ENCODE data around the gene CES2.

CES2 gene

DNA sequence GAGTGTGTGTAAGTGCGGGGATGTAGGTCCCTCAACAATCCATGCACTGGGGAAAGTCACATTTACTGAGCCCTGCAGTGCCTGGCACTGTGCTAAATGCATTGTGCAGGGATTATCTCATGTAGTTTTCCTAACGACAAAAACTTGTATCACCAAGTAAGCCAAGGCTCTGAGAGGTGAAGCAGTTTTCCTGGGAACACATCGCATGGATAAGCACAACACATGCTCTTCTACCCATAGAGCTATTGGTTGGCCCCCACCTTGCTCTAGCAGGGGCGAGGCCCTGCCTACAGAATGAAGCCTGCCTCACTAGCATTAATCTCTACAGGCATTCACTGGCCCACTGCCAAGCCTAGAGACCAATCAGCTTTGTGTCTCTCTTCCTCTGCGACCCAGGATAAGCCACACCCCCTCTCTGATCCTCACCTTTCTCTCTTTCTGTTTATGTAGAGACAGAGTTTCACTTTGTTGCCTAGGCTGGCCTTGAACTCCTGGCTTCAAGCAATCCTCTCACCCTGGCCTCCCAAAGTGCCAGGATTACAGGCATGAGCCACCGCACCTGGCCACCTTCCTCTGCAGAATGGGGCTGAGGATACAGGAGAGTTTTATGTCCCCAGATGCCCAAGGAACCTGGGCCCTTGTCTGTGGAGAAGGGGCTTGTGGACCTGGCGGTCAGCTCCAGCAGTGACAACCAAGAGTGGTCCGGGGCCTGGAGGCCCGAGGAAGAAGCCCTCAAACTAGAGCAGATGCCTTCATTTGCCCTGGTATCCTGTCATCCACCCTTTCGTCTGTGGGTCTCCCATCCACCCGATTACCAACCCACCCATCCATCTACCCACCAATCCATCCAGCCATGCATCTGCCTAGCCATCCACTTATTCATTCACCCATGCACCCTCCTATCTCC lies 29.4 kb upstream of the CES2 start (continued):
- no peak for TF ChIP-seq ZNF549 (tag by site-specific recombination; IDR thresholded peaks at IDR 0.05)
- no peak for TF ChIP-seq ZNF114 (tag by site-specific recombination; IDR thresholded peaks at IDR 0.05)
- TF ChIP-seq ZXDB (tag by site-specific recombination; IDR thresholded peaks at IDR 0.05), result peak; percentile 79
- TF ChIP-seq ZNF76 (tag by site-specific recombination; IDR thresholded peaks at IDR 0.05; ENCODE audit: borderline replicate concordance, low read depth), result peak; percentile 30; the same call in 1 of the 2 replicates
- 0 out of 2 replicates have a peak, but pooled peaks have one; percentile 48 for TF ChIP-seq ZNF341 (tag by site-specific recombination; IDR thresholded peaks at IDR 0.05; ENCODE audit: low read depth)

DNA sequence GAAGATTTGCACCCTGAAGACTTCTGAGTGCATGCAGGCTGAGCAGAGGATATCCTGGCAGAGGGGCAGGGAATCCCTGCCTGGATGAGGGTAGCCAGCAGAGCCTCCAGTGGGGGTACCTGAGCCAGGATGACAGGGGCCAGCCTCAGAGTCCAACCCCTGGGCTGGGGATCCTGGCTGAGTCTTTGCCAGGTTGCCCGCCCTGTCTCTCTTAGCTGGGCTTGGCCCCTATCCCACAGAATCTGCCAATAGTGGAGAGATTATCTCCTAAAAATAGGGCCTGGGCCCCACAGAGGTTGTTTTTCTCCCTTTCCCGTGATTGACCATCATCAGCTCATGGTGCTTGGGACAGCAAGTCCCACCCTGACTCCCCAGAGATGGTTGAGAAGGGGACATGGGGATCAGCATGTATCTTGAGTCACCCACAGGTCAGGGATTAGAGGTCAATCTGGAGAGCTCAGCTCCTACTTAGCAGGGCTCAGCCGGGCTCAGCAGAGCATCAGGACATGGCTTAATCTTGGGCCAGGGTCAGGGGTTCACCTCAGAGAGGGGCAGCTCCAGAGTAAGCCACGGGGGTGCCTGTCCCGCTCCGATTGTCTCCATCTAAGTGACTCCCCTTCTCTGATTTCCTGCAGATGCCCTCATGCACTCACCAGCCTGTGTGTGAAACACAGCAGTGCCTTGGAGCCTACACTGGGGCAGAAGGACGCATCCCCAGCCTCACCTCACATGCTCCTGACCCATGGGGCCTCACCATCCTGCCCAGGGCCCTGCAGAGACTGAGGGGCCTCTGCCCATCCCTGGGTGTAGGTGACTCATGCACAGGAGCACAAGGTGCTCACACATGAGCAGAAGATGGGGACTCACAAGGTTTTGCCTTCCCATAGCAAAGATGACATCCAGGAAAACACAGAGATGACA lies 28.1 kb upstream of the CES2 start:
- Histone ChIP-seq H3K27ac (ENCODE audit: extremely low read depth, low read depth, low read length) (no peak overlapping the region), H3K4me1 (ENCODE audit: control insufficient read depth, insufficient read depth, low read length) (peaks cover 9% of the 10 kb centered on the region), H3K36me3 (ENCODE audit: control insufficient read depth in 2 of 2, insufficient read depth in 1 of 2, low read length in 2 of 2) (no peaks in the 10 kb centered on the region), H3K9me3 (ENCODE audit: control insufficient read depth, insufficient read depth, low read depth, low read length) (no peaks in the 10 kb centered on the region), H3K4me3 (ENCODE audit: low read depth, low read length) (no peak overlapping the region)
- CTCF ChIA-PET, result interaction anchor here (0.6 to 17.9 kb wide), 5 partner anchors 12 to 76 kb away, joined by 3 to 268 read pairs (median 4); partner anchors contain the start of genes CDH16, NAE1 and RRAD
- POLR2A ChIA-PET, result interaction anchor here (0.7 to 1.8 kb wide), 3 partner anchors 12 to 54 kb away, joined by 3 to 5 read pairs (median 3); partner anchors contain the start of gene CES3
- TF ChIP-seq ZNF76 (tag by site-specific recombination; IDR thresholded peaks at IDR 0.05; ENCODE audit: borderline replicate concordance, low read depth), result no peak
- TF ChIP-seq, protein P1, sequence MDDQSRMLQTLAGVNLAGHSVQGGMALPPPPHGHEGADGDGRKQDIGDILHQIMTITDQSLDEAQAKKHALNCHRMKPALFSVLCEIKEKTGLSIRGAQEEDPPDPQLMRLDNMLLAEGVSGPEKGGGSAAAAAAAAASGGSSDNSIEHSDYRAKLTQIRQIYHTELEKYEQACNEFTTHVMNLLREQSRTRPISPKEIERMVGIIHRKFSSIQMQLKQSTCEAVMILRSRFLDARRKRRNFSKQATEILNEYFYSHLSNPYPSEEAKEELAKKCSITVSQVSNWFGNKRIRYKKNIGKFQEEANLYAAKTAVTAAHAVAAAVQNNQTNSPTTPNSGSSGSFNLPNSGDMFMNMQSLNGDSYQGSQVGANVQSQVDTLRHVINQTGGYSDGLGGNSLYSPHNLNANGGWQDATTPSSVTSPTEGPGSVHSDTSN (CRISPR knock-in tag; IDR thresholded peaks at IDR 0.05), result no peak
- TF ChIP-seq ZNF10 (tag by site-specific recombination; IDR thresholded peaks at IDR 0.05), result no peak
- no peak for TF ChIP-seq ZIC2 (tag by site-specific recombination; IDR thresholded peaks at IDR 0.05)
- no peak for TF ChIP-seq PRDM6 (tag by site-specific recombination; IDR thresholded peaks at IDR 0.05)
- TF ChIP-seq, protein P2, sequence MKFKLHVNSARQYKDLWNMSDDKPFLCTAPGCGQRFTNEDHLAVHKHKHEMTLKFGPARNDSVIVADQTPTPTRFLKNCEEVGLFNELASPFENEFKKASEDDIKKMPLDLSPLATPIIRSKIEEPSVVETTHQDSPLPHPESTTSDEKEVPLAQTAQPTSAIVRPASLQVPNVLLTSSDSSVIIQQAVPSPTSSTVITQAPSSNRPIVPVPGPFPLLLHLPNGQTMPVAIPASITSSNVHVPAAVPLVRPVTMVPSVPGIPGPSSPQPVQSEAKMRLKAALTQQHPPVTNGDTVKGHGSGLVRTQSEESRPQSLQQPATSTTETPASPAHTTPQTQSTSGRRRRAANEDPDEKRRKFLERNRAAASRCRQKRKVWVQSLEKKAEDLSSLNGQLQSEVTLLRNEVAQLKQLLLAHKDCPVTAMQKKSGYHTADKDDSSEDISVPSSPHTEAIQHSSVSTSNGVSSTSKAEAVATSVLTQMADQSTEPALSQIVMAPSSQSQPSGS (tag by site-specific recombination; IDR thresholded peaks at IDR 0.05; ENCODE audit: low read depth), result no peak
- TF ChIP-seq FEZF1 (tag by site-specific recombination; IDR thresholded peaks at IDR 0.05), result no peak
- TF ChIP-seq ZBTB1 (tag by site-specific recombination; IDR thresholded peaks at IDR 0.05), result no peak
- no peak for TF ChIP-seq ZNF324 (tag by site-specific recombination; IDR thresholded peaks at IDR 0.05)
- no peak for TF ChIP-seq ZBTB26 (tag by site-specific recombination; optimal IDR thresholded peaks at IDR 0.05)
- no peak for TF ChIP-seq ZNF837 (tag by site-specific recombination; IDR thresholded peaks at IDR 0.05)
- TF ChIP-seq ZNF513 (tag by site-specific recombination; IDR thresholded peaks at IDR 0.05), result no peak
- TF ChIP-seq ZNF701 (tag by site-specific recombination; IDR thresholded peaks at IDR 0.05), result no peak
- TF ChIP-seq ZNF112 (tag by site-specific recombination; IDR thresholded peaks at IDR 0.05), result no peak
- TF ChIP-seq ZNF510 (tag by site-specific recombination; IDR thresholded peaks at IDR 0.05; ENCODE audit: insufficient replicate concordance), result no peak
- TF ChIP-seq ZSCAN5A (tag by site-specific recombination; IDR thresholded peaks at IDR 0.05), result no peak

Measured in HEK293 (cell line).